Adrenal gland (tissue), 12 donors: Measurements from ENCODE around the gene TNRC6C. TPM values are rescaled to one million over a fixed set of nuclear protein-coding genes. Genes with fewer than 3 reads are reported as not detected.

Experiments used
- DNase-seq, 7 donors: peaks; one replicate each; pipeline ENCODE4 v3.0.0-alpha.2; 2019 to 2020
- H3K27ac ChIP-seq, 5 donors: fragments of 200-600 bp; sonication (generic) in 4 of 5; 1 replicate in 3 of 5; 2 replicates in 2 of 5; pipeline versions ENCODE4 v1.5.1 to v1.8.0; 2016 to 2020; ENCODE audit warnings: mild to moderate bottlenecking in 1 of 5
- H3K27me3 ChIP-seq: fragments of 200-600 bp; 2 replicates; pipeline ENCODE4 v1.8.0; 2021
- H3K36me3 ChIP-seq, 2 donors: fragments of 200-600 bp; replicated peaks in 1 of 2; 1 replicate in 1 of 2; 2 replicates in 1 of 2; pipeline versions ENCODE4 v1.5.1 to v1.8.0; 2018 to 2022
- H3K4me1 ChIP-seq, 2 donors: fragments of 200-600 bp; replicated peaks in 1 of 2; 1 replicate in 1 of 2; 2 replicates in 1 of 2; pipeline versions ENCODE4 v1.5.1 to v1.8.0; 2018 to 2021
- H3K4me3 ChIP-seq, 4 donors: fragments of 200-600 bp; sonication (generic) in 3 of 4; one replicate each; pipeline ENCODE4 v1.5.1; 2016 to 2018
- H3K9me3 ChIP-seq, 3 donors: fragments of 200-600 bp; sonication (generic) in 1 of 3; replicated peaks in 1 of 3; 1 replicate in 2 of 3; 2 replicates in 1 of 3; pipeline versions ENCODE4 v1.5.1 to v1.8.0; 2016 to 2021
- POLR2A ChIP-seq, 2 donors: fragments of 450-650 bp; IDR thresholded peaks; one replicate each; pipeline ENCODE4 v1.6.1; 2017; ENCODE audit warnings: antibody characterized with exemption in 2 of 2, mild to moderate bottlenecking in 2 of 2, moderate library complexity in 1 of 2
- WGBS, 4 donors: extraction: QIAGEN DNeasy Blood & Tissue Kit in 2 of 4; methylation state at CpG; one replicate each; pipeline versions ENCODE4 v1.1.5 to v1.1.7; 2013 to 2017; 5-methylcytosine and 5-hydroxymethylcytosine counted together
- intact Hi-C, 2 donors: fragments of 100-400 bp; cut with DNase I; formaldehyde crosslinking; loops; one replicate each; pipeline versions ENCODE4 v1.14.1 to v1.15.0; 2022 to 2023
- polyA plus RNA-seq, 3 donors: library from polyadenylated mRNA; stranded (reverse); fragments of 200-250 nt in 2 of 3; fragments of 350-450 nt in 1 of 3; fragmentation: Illumina TruSeq in 1 of 3; extraction: RNeasy Lipid Tissue Mini Kit (QIAGEN cat#74804) in 1 of 3; gene quantifications; one replicate each; pipeline ENCODE4 v1.2.3, GENCODE V29; 2013 to 2014
- total RNA-seq, 9 donors: library from RNA; depleted of rRNA in 4 of 9; stranded (reverse); fragments of >200 nt in 4 of 9; fragments of 120-200 nt in 1 of 9; fragmentation: NEBNext Ultra II Directional in 1 of 9; extraction: Animal tissue kit (Norgen Biotek cat#: 25700) in 1 of 9; gene quantifications; one replicate each; pipeline versions ENCODE4 v1.1.0 to v1.2.4, GENCODE V29; 2013 to 2023
- TF ChIP-seq, protein P1 (sequence below), 6 experiments: fragments of 450-650 bp in 4 of 6; fragments of 200-600 bp in 2 of 6; sonication (generic) in 1 of 6; IDR thresholded peaks; 1 replicate in 5 of 6; 2 replicates in 1 of 6; pipeline versions ENCODE4 v1.5.1 to v1.8.0; 2016 to 2021; ENCODE audit warnings: antibody characterized with exemption in 6 of 6, mild to moderate bottlenecking in 2 of 6, moderate library complexity in 1 of 6
- donor health status: healthy with polysubstance abuse.
- donor health status: Bipolar disorder and iron deficiency.
- donor health status: DM: yes; HTN: yes; CAD: no.
- donor health status: DM: no; HTN: no; CAD: no.
- donor health status: DM: no; HTN: no; CAD: no.
- donor health status: DM: yes; HTN: yes; CAD: no.

The TNRC6C gene
- total and polyA plus RNA-seq, 12 donors = 2.8 to 18.7 (median 11.2) TPM

GRCh38 chr17:77914385-77915254 lies 43.9 kb upstream of the TNRC6C start:
- 31 to 39% (median 34%) methylated on average over 18 of the region's 18 CpGs for WGBS, 4 donors
- Histone ChIP-seq H3K27me3 (peaks cover 14% of the 10 kb centered on the region), H3K36me3 (no peaks in the 10 kb centered on the region), H3K9me3 (no peaks in the 10 kb centered on the region), H3K4me1 (no peaks in the 10 kb centered on the region), H3K4me3 (no peak overlapping the region), H3K27ac (no peak overlapping the region)
- TF ChIP-seq, protein P1, sequence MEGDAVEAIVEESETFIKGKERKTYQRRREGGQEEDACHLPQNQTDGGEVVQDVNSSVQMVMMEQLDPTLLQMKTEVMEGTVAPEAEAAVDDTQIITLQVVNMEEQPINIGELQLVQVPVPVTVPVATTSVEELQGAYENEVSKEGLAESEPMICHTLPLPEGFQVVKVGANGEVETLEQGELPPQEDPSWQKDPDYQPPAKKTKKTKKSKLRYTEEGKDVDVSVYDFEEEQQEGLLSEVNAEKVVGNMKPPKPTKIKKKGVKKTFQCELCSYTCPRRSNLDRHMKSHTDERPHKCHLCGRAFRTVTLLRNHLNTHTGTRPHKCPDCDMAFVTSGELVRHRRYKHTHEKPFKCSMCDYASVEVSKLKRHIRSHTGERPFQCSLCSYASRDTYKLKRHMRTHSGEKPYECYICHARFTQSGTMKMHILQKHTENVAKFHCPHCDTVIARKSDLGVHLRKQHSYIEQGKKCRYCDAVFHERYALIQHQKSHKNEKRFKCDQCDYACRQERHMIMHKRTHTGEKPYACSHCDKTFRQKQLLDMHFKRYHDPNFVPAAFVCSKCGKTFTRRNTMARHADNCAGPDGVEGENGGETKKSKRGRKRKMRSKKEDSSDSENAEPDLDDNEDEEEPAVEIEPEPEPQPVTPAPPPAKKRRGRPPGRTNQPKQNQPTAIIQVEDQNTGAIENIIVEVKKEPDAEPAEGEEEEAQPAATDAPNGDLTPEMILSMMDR (IDR thresholded peaks at IDR 0.05) = no peak
- TF ChIP-seq POLR2A (IDR thresholded peaks at IDR 0.05) = no peak
- intact Hi-C loops = no loop called here
- DNase-seq = no peak

DNA sequence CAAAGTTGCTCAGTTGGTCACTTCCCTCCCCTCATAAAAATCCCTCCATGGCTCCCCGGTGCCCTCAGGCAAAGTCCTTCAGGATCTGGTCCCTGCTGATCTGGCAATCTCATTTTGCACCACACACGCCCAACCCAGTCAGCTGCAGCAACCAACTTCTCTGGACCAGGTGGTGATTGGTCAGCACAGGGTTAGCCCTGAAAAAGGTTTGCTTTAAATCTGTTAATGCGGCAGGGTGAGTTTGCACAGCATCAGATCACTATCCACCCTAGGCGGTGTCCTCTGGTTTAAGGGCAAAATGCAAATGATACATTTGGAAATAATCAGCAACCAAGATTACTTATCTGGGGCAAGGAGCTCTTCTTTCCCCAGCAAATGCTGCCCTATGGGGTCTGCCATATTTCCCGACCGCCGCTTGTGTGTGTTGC lies 42.9 kb upstream of the TNRC6C start:
- H3K27ac ChIP-seq = no peak overlapping the region
- TF ChIP-seq, protein P1 (IDR thresholded peaks at IDR 0.05) = no peak
- no peak for TF ChIP-seq POLR2A (IDR thresholded peaks at IDR 0.05)
- H3K9me3 ChIP-seq = no peaks in the 10 kb centered on the region
- WGBS, 4 donors = 44 to 53% (median 48%) methylated on average over 7 of the region's 7 CpGs
- intact Hi-C loops = no loop called here
- no peaks in the 10 kb centered on the region for H3K4me1 ChIP-seq
- H3K27me3 ChIP-seq = peaks cover 11% of the 10 kb centered on the region
- DNase-seq = no peak
- no peaks in the 10 kb centered on the region for H3K36me3 ChIP-seq
- H3K4me3 ChIP-seq = no peak overlapping the region

GRCh38 chr17:77916264-77916663 lies 42.2 kb upstream of the TNRC6C start:
- no peaks in the 10 kb centered on the region for H3K4me1 ChIP-seq
- no peaks in the 10 kb centered on the region for H3K9me3 ChIP-seq
- intact Hi-C loops = no loop called here
- peaks cover 11% of the 10 kb centered on the region for H3K27me3 ChIP-seq
- no peak overlapping the region for H3K4me3 ChIP-seq
- 18 to 29% (median 21%) methylated on average over 6 of the region's 6 CpGs for WGBS, 4 donors
- DNase-seq = peak in 1 of 7 donors; percentile 22
- TF ChIP-seq, protein P1 (IDR thresholded peaks at IDR 0.05) = no peak
- no peak for TF ChIP-seq POLR2A (IDR thresholded peaks at IDR 0.05)
- no peak overlapping the region for H3K27ac ChIP-seq
- no peaks in the 10 kb centered on the region for H3K36me3 ChIP-seq

DNA sequence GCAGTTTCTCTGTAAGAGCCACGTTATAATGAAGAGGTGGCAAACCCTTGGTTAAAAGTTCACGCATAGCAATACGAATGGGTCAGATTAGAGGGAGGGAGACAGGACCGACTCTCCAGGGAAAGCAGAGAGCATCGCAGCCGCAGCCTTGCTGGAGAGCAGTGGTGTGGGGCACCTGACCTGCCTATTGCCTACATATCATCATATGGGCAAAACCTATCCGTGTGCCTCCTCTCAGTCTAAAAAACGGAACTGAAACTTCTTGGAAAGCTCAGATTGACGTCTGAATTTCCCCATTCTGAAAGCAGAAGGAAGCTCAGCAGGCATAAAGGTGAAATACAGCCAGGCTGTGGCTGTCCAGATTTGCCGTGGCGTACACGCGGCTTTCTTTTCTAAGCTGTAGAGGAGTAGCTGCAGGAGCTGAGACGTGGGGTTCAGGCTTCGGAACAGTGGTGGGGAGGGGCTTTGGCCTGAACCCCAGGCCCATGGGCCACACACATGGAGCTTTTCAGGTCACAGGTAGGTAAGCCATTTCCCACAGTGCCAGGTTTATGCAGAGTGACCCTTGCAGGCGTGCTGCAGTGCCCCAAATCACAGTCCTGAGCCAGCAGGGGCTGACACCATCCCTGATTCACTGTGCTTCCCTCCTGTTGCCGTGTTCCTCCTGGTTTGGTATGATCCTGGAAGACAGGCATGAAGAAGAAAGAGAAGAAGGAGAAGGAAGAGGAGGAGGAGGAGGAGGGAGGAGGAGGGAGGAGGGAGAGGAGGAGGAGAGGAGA lies 41.6 kb upstream of the TNRC6C start:
- intact Hi-C loops = no loop called here
- Histone ChIP-seq H3K4me1 (no peaks in the 10 kb centered on the region), H3K9me3 (no peaks in the 10 kb centered on the region), H3K27me3 (peaks cover 11% of the 10 kb centered on the region), H3K4me3 (no peak overlapping the region), H3K27ac (no peak overlapping the region), H3K36me3 (no peaks in the 10 kb centered on the region)
- 35 to 51% (median 38%) methylated on average over 14 to 17 of the region's 17 CpGs for WGBS, 4 donors
- TF ChIP-seq, protein P1 (IDR thresholded peaks at IDR 0.05) = no peak
- no peak for TF ChIP-seq POLR2A (IDR thresholded peaks at IDR 0.05)
- peak in 2 of 7 donors; percentile 20 to 29 for DNase-seq
